GM21529 (cell line): ENCODE data around the gene TEX12.
A peak's percentile ranks its signal among the peaks of the same experiment; 100 is the strongest.

Source experiments
- ATAC-seq: cut with Tn5 transposase; IDR thresholded peaks from one replicate; pipeline ENCODE4 v1.9.1; 2021; ENCODE audit not compliant: unreplicated experiment

TEX12 gene

GRCh38 chr11:112210890-112211289 is 43.7 kb downstream of the TEX12 start:
- ATAC-seq, result no peak

DNA sequence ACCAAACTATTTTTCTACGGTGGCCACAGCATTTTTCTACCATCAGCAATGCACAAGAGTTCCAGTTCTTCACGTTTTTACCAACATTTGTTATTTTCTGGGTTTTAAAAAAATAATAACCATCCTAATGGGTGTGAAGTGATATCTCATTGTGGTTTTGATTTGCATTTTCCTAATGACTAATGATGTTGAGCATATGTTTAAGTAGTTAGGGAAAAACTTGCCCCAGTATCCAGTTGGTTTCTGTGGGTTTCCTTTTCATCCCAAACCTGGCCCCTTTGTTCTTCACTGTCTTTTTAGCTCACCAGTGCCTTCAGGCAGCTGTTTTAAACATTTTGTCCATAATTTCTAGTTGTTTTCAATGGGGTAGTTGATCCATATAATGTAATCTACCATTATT is 44.4 kb downstream of the TEX12 start:
- ATAC-seq, result no peak

DNA sequence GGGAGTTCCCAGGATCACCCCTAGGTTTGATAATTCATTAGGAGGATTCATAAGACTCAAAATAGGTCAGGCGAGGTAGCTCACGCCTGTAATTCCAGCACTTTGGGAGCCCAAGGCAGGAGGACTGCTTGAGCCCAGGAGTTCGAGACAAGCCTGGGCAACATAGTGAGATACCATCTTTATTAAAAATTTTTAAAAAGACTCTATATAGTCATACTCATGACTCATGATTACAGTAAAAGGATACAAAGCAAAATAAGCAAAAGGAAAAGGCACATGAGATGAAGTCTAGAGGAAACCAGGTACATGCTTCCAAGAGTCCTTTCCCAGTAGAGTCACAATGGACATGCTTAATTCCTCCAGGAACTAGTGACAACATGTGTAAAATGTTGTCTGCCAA is 45.1 kb downstream of the TEX12 start:
- ATAC-seq, result no peak

GRCh38 chr11:112212710-112213109 is 45.5 kb downstream of the TEX12 start:
- ATAC-seq, result no peak

DNA sequence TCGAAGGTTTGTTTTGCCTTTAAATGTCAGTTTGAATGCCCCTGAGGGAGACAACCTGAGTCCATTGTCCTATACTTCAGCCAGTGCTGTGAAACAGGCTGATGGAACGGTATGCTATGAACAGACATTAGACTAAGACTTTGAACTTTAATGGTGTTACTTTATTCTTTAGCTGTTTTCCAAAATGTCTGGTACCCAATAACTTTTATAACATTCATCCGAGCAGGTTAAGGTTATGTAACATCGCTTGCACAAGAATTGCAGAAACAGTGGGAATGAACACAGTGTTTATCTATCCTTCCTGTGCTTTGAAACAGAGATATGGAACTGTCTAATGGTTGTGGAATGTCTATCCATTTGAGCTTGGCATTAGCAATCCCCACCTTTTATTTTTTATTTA is 46.6 kb downstream of the TEX12 start:
- no peak for ATAC-seq

DNA sequence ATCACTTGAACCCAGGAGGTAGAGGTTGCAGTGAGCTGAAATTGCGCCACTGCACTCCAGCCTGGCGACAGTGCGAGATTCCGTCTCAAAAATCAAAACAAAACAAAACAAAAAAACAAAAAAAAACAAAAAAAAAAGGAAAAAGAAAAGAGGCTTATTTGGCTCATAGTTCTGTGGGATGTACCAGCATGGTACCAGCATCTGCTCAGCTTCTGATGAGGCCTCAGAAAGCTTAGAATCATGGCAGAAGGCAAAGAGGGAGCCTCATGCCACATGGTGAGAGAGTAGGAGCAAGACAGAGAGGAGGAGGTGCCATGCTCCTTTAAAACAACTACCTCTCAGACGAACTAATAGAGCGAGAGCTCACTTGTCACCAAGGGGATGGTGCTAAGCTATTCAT is 48.4 kb downstream of the TEX12 start:
- ATAC-seq, result no peak

- no peak for ATAC-seq
Measured at GRCh38 chr11:112216561-112217105, 49.5 kb downstream of the TEX12 start.

DNA sequence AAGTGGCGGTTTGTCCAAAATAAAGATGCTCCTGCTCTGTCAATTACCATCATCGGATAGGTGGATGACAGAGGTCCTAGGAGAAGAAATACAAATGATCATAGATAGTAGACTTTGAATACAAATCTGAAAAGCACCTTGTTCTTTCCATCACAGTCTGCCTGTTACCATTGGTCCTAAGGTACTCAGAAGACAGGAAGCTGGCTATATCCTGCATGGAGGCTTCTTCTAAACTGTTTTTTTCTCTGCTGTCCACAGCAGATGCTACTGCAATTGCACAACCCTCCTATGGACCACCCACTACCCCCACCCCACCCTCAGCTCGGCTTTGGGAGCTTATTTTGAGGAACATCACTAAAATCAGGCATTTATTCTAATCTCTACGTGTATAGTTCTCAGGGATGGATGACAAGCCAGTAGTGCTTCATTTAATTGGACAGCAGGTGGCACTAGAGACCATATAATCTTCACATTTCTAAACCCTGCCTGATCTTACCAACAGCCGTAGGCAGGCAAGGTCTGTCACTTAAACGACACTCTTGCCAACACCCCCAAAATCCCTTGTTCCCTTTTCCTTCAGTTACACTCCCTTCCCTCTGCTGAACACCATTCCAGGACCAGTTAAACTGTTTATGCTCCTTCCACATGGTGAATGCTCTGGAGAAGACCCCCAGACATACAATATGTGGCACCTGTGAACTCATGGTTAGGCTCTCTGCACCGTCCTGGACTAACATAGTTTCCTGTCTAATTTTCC is 52.5 kb downstream of the TEX12 start:
- peak; percentile 93 for ATAC-seq

DNA sequence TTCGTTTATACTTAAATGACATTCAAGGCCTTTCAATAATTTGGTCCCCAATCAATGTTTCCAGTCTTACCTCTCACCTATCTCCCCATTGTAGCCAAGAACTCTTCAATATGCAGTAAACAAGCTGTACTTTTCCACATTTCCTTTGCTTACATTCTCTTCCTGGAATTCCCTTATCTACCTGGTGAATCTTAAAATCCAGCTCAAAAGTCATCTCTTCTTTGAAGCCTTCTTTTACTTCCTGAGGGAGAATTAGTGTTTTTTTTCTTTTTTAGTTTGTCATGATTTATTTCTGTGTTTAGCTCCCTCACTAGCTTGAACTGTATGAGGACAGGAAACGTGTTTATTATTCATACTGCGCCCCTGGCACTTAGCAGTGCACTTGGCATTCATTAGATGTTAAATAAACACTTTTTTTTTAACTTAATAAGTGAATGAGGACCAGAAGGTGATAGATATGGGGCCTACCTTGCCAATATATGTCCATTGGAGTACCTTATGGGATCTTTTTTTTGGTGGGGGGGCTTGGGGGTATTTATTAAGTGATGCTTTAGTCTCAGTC is 54.2 kb downstream of the TEX12 start:
- ATAC-seq, result no peak
